NCI-H345 (cell line): ENCODE results near the gene ATF5.

ENCODE experiments used
- DNase-seq: peaks from one replicate; lab custom pipeline; 2025; lab: John Stamatoyannopoulos, UW

Gene ATF5, protein sequence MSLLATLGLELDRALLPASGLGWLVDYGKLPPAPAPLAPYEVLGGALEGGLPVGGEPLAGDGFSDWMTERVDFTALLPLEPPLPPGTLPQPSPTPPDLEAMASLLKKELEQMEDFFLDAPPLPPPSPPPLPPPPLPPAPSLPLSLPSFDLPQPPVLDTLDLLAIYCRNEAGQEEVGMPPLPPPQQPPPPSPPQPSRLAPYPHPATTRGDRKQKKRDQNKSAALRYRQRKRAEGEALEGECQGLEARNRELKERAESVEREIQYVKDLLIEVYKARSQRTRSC

GRCh38 chr19:49929121-49929610 is at the start of gene ATF5, which contains the start of gene NUP62:
ATF5 (plus strand) TSS chr19:49929205; CDS start chr19:49930851, 1,646 bp downstream.
NUP62 (minus strand) TSS chr19:49929504; CDS start chr19:49909807, 19,697 bp downstream.
- DNase-seq, result peak; percentile 84

DNA sequence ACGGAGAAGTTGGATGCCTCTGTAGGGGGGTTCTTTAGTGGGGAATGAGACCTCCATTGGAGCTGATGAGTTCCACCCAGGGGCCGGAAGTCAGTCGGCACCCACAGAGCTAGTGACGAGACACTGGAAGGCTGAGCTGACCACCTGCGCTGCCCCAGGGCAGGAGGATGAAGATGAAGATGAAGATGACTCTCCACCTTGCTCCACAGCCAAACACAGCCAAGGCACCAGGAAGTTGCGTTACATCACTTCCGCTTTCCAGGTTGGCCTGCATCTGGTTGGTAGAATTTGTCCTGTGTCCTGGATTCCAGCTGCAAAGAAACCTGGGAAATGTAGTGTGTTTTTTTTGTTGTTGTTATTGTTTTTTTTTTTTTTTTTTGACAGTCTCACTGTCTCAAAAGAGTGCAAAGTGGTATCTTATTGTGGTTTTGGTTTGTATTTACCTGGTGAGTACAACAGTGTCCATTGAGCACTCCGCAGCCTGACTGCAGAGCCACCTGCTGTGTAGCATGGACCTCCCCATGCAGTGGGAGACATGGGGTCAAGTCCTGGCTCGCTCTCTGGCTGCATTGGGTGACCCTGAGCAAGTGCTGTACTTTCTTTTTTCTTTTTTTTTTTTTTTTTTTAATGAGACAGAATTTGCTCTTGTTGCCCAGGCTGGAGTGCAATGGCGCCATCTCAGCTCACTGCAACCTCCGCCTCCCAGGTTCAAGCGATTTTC is 49.6 kb upstream of the ATF5 start:
- DNase-seq, result no peak

DNA sequence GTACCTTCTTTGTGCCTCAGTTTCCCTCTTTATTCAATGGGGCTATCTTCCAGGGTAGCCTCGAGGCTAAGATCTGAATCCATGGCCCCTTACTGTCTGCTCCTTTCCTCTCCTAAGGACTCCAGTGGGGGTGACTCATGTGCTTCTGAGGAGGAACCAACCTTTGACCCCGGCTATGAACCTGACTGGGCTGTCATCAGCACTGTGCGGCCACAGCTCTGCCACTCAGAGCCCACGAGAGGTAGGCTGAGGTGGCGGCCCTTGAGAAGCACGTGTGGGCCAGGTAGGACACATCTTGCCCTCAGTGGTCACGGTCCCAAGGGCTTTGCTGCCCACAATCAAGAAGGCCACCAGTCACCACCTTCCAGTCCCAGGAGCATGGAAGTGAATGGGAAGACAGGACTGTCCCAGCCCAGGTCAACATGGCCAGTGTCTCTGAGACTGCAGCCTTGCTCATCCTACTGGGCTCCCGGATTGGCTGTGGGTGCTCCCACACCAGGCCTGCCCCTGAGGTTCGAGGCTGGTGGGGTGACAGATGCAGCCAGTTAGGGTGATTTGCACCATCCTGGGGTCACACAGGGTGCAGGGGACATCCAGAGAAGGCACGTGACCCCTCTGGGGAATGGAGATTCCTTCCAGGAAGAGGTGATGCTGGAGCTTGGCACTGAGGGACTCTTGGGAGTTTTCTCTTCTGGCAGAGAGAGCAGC is 48.7 kb upstream of the ATF5 start:
- no peak for DNase-seq

DNA sequence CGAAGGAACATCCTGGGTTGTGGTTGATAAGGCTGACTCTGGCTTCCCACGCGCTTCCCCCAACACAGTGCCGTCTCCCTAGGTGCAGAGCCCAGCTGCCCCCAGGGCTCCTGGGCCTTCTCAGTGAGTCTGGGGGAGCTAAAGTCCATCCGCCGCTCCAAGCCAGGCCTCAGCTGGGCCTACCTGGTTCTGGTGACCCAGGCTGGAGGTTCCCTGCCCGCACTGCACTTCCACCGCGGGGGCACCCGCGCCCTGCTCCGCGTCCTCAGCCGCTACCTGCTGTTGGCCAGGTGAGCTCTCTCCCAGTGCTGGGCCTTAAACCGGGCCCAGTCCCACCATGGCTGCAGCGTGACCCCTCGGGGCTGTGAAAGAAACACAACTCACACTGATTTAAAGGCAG is 47.8 kb upstream of the ATF5 start:
- DNase-seq, result no peak

GRCh38 chr19:49881672-49882394 is 47.2 kb upstream of the ATF5 start:
- no peak for DNase-seq

GRCh38 chr19:49882643-49883042 is 46.4 kb upstream of the ATF5 start:
- no peak for DNase-seq

DNA sequence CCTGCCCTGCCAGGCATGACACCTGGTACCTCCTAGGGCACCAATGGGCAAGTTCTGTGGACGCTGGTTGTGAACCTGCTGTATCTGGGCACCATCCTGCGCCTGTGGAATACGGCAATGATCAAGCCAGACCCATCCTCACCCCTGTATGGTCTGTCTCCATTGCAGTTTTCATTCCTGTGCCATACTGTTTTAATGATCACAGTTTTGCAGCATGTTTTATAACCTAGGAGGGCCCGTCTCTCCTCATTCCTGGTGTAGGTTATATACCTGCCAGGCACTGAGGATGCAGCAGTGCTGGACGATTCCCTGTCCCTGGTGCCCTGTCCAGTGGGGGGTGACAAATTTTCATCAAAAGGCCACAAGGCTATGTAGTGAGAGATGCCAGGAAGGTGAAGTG is 45.9 kb upstream of the ATF5 start:
- DNase-seq, result no peak

DNA sequence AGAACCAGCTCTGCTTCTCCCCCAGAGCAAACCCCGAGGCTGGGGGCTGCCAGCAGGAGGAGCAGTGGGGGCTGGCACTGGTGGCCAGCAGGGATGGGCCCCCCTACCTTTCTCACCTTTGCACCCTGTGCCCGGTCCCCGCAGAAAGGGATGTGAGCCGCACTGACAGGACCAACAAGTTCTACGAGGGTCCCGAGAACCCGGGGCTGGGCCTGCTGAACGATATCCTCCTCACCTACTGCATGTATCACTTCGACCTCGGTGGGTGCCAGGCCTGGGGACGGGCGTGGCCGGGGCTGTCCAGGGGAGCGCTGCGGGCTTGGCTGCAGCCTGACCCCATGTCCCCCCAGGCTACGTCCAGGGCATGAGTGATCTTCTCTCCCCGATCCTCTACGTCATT is 44.9 kb upstream of the ATF5 start:
- DNase-seq, result no peak

GRCh38 chr19:49884760-49885159 is 44.2 kb upstream of the ATF5 start:
- no peak for DNase-seq

DNA sequence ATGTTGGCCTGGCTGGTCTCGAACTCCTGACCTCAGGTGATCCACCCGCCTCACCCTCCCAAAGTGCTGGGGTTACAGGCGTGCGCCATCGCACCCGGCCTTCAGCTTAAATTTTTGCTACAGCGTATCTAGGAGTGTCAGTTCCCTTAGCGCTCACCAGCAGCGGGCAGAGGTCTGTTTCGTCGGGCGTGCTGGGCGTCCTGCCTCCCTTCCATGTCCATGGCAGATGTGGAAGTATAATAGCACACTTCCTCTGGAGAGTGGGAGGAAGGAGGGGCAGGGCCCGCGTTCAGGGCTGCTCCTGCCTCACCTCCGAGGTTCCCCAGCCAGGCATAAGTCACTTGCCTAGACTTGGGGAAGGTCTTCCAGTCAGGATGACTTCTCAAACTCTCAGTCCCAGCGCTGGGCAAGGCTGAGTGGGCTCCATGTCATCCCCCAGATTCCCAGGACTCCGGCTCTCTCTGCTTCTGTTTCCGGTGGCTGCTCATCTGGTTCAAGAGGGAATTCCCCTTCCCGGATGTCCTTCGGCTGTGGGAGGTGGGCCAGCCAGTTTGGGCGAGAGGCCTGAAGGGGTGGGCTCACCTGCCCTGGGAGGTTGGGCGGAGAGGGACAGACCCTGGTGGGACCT is 41.9 kb upstream of the ATF5 start:
- no peak for DNase-seq

DNA sequence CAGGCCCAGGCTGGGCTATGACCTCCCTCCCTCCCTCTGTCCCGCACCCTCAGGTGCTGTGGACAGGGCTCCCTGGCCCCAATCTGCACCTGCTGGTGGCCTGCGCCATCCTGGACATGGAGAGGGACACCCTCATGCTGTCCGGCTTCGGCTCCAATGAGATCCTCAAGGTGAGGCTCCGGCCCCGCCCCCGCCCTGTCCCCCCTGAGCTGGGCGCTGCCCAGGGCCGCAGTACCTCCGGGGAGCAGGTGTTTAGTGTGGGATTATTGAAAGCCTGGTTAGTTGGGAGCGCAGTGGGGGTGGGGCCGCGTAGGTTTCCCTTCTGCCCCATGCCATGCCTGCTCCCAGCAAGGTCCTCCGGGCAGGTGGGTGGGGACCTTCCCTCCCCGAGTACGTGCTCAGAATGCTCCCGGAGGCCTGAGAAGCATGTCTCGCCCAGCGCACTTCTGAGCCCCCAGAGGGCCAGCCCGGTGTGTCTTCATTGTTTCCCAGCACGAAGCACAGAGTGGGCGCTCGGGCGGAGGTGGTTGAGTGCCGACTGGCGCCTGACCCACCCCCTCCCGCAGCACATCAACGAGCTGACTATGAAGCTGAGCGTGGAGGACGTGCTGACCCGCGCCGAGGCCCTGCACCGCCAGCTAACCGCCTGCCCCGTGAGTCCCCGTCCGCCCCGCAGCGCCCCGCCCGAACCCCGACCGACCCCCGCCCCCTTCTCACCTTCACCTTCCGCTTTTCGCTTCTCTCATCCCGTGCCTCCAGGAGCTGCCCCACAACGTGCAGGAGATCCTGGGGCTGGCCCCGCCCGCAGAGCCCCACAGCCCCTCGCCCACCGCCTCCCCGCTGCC is 41.1 kb upstream of the ATF5 start:
- DNase-seq, result no peak

- no peak for DNase-seq
Measured at GRCh38 chr19:49888510-49888824, 40.5 kb upstream of the ATF5 start.

- no peak for DNase-seq
Measured at GRCh38 chr19:49889038-49889686, 39.8 kb upstream of the ATF5 start.

- no peak for DNase-seq
Measured at GRCh38 chr19:49889687-49890348, 39.2 kb upstream of the ATF5 start.

DNA sequence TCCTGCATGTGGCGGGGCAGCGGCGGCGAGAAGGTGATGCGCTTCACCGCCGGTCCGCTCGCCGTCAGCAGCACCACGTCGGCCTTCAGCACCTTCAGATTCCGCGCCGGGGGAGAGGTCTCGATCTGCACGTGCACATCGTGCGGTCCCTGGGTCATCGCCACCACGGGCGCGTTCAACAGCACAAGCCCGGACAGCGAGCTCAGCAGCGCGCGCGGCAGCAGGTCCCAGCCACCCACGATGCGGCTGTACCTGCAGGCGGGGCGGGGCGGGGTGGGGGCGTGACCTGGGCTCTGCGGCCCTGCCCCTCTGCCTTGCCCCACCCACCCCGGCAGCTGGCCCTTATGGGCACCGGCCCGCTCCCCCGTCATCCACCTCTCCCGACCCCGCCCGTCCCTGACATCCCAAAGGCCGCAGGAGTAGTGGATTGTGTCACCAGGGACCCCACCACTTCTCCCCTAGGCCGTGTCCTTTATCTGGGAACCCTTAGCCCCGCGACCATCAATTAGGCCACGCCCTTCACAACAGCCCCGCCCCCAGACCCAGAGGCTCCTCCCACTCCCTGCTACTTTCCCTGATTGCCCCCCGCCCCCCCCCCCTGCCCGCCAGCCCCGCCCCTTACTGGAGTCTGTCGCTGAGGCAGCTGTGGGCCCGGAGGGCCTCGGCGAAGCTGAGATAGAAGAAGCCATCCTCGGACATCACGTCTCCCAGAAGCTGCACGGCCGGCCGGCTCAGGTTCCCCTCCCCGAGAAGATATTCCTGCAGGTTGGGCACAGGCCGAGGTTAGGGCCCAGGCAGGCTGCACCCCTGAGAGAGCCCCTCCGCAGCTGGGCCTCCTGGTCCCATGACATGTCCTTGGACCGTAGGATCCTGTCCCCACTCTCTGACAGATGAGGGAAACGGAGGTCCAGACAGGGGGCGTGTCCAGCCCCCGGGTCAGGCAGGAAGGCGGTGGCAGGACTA is 38.4 kb upstream of the ATF5 start:
- DNase-seq, result no peak

DNA sequence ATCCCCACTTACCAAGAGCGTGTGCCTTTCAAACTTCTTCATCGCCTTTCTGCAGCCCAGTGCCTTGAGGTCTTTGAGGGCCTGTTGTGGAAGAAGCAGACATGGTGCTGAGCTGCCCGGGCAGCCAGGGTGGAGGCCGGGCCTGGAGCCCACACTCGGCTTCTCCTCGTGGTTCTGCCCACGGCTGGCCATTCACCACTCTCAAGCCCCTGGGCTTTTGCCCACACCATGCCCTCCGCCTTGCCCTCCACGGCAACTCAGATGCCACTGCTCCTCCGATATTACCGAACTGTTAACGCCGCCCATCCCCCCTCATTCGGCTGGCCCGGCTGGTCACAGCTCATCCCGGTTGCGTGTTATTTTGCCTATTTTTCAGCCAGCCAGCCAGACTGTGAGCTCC is 37.6 kb upstream of the ATF5 start:
- DNase-seq, result no peak

DNA sequence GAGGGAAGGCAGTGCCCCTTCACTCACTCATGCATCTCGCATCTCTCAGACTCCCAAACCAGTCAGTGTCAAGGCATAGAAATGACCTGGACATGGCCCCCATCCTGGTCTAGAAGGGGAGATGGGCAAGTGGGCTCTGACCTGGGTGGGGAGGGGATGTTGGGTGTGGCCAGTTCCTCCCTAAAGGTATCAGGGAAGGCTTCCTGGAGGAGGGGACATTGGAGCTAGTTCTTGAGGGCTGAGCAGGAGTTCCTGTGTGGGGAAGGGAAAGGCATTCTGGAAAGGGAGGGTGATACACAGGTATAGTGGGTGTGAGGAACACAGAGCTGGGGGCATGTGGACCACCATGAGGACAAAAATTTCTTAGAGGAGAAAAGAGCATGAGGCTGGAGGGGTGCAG is 36.3 kb upstream of the ATF5 start:
- DNase-seq, result no peak

DNA sequence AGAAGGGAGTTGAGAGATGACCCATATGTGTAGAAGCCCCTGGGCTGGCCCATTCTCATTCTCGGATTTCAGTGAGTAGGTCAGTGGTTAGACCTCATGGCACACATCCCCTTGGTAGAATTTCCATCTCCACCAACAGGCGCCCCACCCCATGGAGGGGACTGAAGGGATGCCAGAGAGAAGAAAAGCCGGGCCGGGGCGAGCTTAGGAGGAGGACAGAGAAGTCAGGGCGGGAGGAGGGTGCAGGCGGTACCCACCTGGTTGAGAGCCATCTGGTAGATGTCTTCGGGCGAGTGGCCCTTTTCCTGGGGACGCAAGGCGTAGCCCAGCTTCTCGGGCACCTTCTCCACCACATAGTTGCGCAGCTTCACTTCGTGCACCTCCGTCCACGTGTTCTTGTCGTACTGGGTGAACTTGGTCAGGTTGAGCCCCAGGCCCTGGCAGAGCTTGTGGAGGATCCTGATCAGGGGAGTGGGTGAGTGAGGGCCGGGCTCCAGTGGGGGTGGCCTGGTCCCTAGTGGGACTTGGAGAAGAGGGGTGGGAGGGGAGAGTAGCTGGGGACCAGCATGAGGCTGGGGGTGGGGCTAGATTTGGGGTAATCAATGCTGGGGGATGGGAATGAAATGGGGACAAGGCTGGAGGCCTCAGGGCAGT is 34.9 kb upstream of the ATF5 start:
- DNase-seq, result no peak
